Caki2 (cell line): ENCODE measurements around the gene C9orf72. TPM values are rescaled to one million over a fixed set of nuclear protein-coding genes. Genes with fewer than 3 reads are reported as not detected.

Experiments used
- DNase-seq: peaks from one replicate; pipeline ENCODE4 v3.0.0-alpha.2; 2015; ENCODE audit warnings: low read depth
- in situ Hi-C: cut with HindIII; loops from 2 replicates; pipeline ENCODE4 v1.10.0; 2016; ENCODE audit warnings: low sequenced_read_pairs, low pct_unique_long_range_greater_than_20kb, mixed read lengths
- total RNA-seq: library from RNA; depleted of rRNA; stranded (reverse); fragments of >200 nt; shearing (Covaris generic); gene quantifications from 2 replicates; pipeline ENCODE4 v1.2.3, GENCODE V29; 2014; ENCODE audit warnings: low replicate concordance

The C9orf72 gene
- total RNA-seq, 1 experiment from 2014 or later = 5.2 TPM

GRCh38 chr9:27586304-27586703 lies 13.0 kb upstream of the C9orf72 start:
- no peak for DNase-seq
- in situ Hi-C loops = no loop called here

DNA sequence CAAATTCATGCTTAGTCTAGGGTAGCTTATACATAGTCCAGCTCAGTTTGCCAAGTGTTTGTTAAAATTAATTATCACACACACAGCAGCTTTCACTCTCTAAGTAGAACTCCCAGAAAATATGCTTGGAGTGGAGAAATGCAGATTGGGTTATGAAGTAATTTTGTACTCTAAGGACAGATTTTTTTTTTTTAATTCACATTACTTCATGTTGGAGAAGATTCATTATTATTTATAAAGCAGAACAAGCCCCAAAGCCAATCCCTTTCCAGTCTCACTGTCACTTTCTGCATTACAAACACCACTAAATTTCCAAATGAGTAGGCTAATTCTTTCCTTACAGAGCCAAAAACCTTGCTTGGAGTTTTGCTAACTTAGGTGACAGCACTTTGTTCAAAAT lies 11.7 kb upstream of the C9orf72 start:
- no peak for DNase-seq
- in situ Hi-C loops = no loop called here

- in situ Hi-C loops = no loop called here
- DNase-seq = no peak
Observed at GRCh38 chr9:27582794-27583193, 9.5 kb upstream of the C9orf72 start.

DNA sequence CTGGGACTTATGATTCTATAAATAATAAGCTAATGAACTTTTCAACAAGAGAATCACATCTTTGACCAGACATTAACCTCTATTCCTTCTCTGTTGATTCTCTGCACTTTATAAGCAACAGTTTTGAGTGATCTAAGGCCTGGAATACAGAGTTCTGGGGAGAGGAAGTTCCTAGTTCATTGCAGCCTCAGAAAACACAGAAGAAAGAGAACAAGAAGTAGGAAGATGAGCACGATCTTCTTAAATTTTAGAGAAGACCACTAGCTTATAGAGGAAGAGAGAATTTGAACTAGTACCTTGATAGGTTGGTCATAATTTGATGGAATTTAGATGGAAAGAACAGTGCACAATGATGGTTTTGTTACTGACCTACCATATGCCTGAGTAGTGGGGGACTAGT lies 8.5 kb upstream of the C9orf72 start:
- in situ Hi-C loops = no loop called here
- no peak for DNase-seq

DNA sequence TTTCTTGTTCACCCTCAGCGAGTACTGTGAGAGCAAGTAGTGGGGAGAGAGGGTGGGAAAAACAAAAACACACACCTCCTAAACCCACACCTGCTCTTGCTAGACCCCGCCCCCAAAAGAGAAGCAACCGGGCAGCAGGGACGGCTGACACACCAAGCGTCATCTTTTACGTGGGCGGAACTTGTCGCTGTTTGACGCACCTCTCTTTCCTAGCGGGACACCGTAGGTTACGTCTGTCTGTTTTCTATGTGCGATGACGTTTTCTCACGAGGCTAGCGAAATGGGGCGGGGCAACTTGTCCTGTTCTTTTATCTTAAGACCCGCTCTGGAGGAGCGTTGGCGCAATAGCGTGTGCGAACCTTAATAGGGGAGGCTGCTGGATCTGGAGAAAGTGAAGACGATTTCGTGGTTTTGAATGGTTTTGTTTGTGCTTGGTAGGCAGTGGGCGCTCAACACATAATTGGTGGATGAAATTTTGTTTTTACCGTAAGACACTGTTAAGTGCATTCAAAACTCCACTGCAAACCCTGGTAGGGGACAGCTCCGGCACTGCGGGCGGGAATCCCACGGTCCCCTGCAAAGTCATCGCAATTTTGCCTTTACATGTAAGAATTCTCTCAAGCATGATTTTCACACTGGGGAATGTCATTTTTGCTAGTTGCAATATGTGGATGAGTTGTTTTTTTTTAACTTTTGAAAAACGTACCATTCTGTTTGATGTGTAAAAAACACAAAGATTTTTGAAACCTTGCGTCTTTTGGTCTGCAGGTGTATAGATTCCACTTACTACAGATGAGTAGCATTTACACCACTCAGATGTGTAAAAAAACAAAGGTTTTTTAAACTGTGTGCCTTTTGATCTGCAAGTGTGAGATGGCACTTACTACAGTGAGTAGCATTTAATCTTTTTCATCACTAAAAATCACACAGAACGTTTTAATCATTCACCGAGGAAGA lies 631 bp upstream of the C9orf72 start:
- DNase-seq = peak; percentile 98
- in situ Hi-C loops = no loop called here

GRCh38 chr9:27572566-27572917 lies 739 bp downstream of the C9orf72 start:
- in situ Hi-C loops = no loop called here
- DNase-seq = peak; percentile 50

DNA sequence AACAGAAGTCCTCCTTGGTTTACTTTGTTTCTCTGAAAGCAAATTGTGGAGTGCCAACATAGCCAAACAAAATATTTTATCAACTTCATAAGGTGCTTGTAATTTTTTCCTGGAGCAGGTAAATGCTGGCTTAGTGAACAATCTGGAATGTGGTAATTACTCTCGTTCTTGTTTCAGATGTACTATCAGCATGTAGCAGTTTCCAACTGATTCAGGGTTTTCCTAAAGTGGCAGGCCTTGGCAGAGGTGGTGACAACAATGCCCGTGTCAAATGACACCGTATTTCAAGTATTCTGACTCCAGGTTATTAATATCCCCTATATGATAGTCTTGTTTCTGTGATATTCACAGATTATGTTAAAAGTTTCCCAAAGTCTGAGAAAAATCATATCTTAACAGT lies 1.2 kb downstream of the C9orf72 start:
- in situ Hi-C loops = no loop called here
- no peak for DNase-seq

DNA sequence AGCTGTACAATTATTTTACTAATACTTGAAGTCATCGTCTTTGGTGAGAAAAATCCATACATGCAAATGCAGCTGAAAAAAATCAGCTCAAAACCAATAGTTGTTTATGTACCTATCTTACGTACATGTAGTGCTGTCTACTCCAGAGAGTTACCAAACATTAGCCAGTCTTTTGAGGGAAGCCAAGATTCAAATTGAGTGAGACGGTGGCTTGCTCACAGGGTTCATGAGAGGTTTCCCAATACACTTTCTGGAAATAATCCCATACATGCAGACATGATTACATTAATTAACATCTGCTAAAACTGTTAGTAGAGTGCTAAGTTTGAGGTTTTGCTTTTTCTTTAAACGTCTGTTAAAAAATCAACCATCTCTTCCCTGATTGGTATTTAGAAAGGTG lies 2.3 kb downstream of the C9orf72 start:
- no peak for DNase-seq

GRCh38 chr9:27569406-27569805 lies 3.9 kb downstream of the C9orf72 start:
- no peak for DNase-seq
- in situ Hi-C loops = no loop called here

More for the DNA sequence above, 2.3 kb downstream of the C9orf72 start:
- in situ Hi-C loops = no loop called here

DNA sequence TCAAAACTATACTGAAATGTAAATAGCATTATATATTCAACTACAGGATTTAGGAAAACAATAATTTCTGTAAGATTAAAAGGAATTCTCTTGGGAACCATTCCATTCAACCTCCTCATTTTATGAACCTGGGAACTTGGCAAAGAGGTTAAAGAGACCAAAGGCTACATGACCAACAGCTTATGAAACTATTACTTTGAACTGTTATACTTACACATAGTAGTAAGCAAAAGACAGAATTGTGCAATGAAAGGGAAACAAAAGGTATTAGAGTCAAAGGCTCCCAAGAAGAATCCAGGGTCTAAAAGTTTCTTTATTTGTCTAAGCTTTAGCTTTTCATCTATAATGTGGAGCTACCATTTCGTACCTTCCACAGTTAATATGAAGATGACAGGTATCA lies 7.2 kb downstream of the C9orf72 start:
- no peak for DNase-seq

DNA sequence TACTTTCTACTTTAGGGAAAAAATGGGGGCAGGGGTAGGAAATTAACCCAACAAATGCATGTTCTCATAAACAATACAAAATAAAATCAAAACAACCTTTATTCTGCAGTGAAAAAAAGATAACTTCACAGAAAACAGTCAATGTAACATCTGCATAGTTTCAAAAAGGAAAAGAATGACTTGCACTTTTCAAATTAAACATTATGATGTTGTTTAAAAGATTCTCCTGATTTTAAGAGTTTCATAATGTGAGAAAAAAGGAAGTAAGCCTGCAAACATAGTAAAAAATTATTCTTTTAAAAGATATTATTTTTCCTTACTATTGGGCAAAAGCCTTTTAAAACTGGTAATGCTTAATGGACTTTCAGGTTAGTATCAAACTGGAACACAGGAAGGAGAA lies 7.6 kb downstream of the C9orf72 start:
- no peak for DNase-seq
- in situ Hi-C loops = no loop called here

More for the DNA sequence above, 7.2 kb downstream of the C9orf72 start:
- in situ Hi-C loops = no loop called here

DNA sequence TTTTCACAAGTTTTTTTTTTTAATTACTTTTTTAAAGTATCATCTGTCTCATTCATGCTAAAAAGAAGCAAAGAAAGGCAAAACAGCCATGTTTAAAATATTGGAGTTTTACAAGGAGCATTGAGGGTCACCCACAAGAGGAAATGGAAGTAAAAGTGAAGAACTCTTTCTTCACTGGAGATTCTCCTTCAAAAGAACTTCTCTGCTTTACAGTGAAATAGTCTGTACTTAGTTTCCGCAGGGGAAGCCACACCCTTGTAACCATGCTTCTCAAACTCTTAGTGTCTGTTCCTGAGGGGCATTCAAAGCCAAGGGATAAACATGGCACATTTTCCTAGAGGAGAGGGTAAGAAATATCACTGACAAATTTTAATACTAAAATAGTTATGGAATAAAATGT lies 8.6 kb downstream of the C9orf72 start:
- DNase-seq = no peak
- in situ Hi-C loops = no loop called here

DNA sequence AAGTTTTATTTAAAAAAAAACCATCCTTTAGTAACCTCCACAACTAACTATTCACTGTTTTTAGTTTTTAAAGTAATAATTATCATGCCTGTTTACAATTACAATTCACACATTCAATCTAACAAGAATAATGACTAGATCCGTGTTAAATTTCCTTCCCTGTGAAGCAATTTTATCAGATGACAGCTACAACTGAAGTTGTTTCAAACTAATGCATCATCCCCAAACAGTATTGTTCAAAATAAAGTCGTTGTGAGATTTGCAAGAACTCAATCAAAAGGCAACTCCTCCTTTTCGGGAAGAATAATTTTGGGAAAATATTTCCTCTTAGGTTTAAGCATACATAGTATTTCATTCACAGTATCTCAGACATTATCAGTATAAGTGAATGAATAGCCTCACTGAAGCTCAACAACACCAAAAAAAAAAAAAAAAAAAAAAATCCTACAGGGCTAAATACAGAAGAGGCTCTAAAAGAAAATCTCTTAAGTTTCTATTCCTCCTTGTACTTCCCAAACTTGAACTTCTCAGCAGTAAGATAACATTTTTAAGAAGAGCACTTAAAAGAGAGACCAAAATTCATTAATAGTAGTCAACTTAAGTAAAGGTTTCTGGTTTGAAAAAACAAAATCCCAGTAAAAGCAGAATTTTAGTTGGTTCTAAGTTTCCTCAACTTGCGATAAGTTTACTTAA lies 9.4 kb downstream of the C9orf72 start:
- in situ Hi-C loops = no loop called here
- DNase-seq = no peak

DNA sequence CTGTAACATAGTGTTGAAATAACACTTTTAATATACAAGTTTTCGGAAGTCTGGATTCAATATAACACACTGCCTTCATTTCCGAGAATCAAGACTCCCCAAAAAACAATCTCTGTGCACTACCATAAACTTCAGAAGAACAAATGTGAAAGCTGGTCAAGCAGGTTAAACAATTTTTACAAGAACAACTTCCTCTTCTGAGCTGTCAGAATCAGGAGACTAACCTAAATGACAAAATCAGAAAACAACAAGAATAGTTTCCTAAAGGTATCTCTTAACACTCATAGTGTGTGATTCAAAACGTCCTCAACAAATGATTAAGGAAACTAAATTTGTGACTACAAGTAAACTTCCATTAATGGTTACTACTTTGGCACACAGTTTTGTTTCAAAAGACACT lies 11.6 kb downstream of the C9orf72 start:
- no peak for DNase-seq
- in situ Hi-C loops = no loop called here

DNA sequence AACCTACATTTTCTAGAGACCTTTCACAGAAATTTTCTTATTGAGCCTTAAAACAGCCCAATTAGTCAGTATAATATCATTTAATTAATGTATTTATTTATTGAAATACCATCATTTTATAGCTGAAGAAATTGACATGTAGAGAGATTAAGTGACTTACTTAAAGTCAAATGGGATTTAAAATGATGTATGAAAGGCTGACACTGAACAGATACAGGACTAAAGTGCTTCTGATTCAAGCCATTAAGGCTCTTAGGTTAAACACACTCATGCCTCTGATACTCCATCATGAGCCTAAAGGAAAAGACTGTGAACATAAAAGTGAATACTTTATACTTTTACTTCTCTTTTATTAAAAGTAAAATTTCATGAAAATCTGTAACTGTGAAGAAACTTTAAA lies 12.8 kb downstream of the C9orf72 start:
- in situ Hi-C loops = no loop called here

GRCh38 chr9:27558307-27558706 lies 15.0 kb downstream of the C9orf72 start:
- DNase-seq = no peak
- in situ Hi-C loops = no loop called here

More for the DNA sequence above, 12.8 kb downstream of the C9orf72 start:
- DNase-seq = no peak

DNA sequence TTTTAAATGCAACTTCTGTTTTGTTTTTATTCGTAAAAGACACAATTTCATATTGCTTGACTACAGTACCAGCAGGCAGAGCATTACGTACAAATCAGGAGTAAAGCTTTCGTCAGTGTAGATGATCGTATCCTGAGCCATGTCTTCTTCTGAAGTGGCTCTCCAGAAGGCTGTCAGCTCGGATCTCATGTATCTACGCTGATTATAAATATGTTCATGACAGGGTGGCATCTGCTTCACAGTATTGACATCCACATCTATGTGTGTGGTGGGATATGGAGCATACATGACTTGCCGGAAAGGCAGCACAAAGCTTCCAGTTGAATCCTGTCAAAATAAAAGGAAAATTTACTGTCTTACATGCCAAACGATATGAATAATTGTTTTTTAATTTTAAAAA lies 16.8 kb downstream of the C9orf72 start:
- in situ Hi-C loops = no loop called here
- no peak for DNase-seq

GRCh38 chr9:27554712-27555111 lies 18.6 kb downstream of the C9orf72 start:
- in situ Hi-C loops = no loop called here
- no peak for DNase-seq

DNA sequence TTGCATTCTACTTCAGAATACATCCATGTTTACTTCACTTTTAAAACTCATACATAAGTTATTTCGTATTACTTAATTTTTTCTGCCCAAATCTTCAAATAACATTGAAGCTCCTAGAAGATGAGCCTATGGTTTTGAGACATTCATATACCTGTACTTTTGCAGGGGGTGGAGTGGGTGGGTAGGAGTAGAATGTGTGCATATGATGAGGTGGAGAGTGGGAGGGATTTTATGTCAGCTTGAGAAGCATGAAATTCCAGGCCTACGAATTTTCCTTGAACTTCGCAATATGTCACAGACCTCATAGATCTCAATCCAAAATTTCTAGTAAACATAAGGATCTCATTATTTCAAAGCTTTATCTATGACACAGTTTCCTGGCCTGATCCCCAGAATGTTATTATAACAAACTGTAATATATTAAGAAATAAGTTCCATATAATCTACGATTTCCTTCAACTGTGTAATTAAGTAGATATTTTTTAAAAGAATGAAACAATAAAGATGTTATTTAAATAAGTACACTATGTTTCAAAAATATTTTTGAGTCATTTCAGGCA lies 24.0 kb downstream of the C9orf72 start:
- DNase-seq = no peak
- in situ Hi-C loops = no loop called here
